ENCODE results near the gene TM9SF1.

The TM9SF1 gene

DNA sequence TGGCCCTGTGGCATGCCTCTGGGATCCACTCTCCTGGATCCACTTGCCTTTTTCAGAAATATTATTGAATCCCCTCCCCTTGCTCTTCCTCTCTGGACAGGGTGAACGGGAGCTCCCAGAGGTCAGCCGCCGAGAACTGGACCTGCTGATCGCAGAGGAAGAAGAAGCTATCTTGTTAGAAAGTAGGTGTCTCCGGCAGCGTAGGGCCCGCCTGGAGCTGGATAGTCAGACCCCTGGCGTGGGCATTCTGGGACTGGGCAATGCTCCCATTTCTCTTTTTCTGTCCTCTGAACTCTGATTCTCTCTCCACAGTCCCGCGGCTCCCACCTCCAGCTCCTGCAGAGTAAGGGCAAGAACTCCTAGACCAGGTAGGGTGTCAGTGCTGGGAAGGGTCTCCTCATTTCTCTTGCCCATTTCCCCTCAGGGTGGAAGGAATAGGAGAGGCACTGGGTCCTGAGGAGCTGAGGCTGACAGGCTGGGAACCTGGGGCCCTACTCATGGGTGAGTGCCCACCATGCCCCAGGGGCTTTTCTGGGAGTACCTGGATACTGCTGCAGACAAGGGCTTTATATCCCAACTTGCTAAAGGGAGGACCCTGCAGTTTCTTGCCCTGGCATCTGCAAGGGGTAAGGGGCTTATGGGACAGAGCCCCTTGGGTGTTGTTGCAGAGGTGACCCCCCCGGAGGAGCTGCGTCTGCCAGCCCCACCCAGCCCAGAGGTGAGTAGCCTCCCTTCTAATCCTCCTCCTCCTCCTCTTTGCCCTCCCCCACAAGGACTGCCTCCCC lies 18.0 kb downstream of the TM9SF1 start:
- no peak for DNase-seq

GRCh38 chr14:24176599-24176998 lies 18.6 kb downstream of the TM9SF1 start:
- no peak for DNase-seq

DNA sequence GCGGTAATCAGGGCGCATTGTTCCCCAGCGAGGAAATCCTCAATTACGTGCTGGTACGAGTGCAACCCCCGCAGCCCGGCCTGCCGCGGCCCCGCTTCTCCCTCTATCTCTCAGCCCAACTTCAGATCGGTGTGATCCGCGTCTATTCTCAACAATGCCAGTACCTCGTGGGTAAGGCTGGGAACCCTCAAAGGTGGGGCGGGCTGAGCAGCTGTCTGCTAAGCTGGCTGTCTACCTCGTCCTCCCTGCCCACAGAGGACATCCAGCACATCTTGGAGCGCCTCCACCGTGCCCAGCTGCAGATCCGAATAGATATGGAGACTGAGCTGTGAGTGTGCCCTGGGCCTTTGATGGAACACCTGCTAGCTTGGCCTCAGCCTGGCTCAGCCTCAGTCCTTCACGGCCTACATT lies 22.4 kb downstream of the TM9SF1 start:
- DNase-seq, result no peak

GRCh38 chr14:24172261-24172860 lies 22.9 kb downstream of the TM9SF1 start:
- no peak for DNase-seq

DNA sequence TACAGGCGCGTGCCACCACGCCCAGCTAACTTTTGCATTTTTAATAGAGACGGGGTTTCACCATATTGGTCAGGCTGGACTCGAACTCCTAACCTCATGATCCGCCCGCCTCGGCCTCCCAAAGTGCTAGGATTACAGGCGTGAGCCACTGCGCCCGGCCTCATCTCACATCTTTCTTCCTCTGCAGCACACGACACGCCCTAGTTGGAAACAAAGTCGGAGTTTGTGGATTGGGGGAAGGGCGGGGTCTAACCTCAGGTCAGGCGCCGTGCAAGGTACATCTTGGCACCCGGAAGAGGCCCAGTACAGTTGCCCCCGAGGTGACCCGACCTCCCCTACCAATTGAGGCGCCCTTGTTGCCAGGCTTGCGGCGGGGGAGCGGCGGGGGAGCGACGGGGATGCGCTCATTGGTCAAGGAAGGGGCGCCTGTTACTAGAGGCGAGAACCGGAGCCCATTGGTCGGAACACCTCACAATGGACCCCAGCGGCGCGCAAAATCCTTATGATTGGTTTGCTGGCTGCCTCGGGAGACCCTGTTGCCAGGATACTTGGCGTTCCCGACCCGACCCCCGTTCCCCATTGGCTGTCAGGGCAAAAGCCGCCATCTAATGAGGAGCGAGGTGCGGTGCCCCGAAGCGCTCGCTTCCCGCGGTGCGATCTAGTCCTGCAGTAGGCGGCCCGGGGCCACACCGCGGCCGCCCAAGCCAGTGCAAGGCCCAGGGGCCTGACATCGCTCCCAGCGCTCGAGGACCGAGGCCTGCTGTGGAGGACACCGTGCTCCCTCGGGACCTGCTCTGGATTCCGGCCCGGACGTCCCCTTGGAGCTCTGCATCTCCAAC lies 23.6 kb downstream of the TM9SF1 start, which contains the start of gene REC8:
Gene REC8, plus strand, starts transcription at position 659 of the 839 bp plus-strand sequence. CDS start 473 bp downstream, outside the sequence.
- peak; percentile 28 to 70 (median 52) for DNase-seq

DNA sequence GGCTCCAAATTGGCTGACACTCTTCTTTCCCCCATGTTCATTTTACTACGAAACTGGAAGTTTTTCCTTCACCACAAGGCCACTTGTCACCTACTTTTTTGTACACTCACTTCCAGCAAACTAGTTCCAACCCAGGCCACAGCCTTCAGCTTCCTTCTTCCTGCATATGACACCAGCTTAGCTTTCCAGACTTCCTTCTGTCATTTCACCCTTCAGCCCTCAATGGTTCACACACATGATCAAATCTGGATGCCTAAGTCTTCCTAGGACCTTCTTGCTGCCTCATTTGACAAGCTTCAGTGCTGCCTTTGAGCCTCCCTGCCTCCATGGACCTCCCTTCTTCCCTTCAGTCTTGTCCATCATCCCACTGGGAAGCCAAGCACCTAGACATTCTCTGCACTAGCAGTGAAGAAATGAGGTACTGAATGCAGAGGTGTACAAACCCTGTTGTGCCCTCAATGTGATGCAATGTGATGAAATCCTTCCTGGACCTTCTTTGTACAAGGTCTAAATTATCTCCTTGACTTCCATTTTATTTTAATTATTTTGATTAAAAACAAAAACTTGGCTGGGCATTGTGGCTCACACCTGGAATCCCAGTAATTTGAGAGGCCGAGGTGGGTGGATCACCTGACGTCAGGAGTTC lies 27.6 kb downstream of the TM9SF1 start:
- DNase-seq, result no peak

DNA sequence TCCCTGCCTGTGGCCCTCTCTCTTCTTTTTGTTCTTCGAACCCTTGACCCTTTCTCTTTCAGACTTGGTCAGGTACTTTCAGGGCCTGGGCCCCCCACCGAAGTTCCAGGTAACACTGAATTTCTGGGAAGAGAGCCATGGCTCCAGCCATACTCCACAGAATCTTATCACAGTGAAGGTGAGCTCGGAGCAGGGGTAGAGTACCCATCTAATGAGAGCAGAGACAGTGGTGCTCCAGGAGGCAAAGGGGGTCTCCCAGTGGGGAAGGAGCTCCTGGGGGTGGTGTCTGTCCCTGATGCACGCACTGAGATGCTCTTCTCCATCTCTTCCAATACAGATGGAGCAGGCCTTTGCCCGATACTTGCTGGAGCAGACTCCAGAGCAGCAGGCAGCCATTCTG lies 29.5 kb downstream of the TM9SF1 start:
- no peak for DNase-seq

DNA sequence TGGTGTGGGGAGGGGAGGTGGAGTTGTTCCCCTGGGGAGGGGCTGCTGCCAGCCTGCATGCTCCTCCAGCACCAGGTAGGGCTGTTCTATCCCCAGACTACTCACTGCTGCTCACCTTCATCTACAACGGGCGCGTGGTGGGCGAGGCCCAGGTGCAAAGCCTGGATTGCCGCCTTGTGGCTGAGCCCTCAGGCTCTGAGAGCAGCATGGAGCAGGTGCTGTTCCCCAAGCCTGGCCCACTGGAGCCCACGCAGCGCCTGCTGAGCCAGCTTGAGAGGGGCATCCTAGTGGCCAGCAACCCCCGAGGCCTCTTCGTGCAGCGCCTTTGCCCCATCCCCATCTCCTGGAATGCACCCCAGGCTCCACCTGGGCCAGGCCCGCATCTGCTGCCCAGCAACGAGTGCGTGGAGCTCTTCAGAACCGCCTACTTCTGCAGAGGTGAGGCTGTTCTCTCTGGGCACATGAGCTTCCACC lies 30.7 kb downstream of the TM9SF1 start:
- DNase-seq, result no peak

GRCh38 chr14:24162093-24162492 lies 33.1 kb downstream of the TM9SF1 start:
- no peak for DNase-seq

GRCh38 chr14:24160850-24161804 lies 34.1 kb downstream of the TM9SF1 start, which contains the start of gene IRF9:
Gene IRF9 (plus strand): TSS chr14:24161265. CDS start chr14:24162145, 880 bp downstream.
- peak; percentile 93 to 99 (median 95) for DNase-seq

- no peak for DNase-seq
Observed at GRCh38 chr14:24160499-24160849, 34.8 kb downstream of the TM9SF1 start.

DNA sequence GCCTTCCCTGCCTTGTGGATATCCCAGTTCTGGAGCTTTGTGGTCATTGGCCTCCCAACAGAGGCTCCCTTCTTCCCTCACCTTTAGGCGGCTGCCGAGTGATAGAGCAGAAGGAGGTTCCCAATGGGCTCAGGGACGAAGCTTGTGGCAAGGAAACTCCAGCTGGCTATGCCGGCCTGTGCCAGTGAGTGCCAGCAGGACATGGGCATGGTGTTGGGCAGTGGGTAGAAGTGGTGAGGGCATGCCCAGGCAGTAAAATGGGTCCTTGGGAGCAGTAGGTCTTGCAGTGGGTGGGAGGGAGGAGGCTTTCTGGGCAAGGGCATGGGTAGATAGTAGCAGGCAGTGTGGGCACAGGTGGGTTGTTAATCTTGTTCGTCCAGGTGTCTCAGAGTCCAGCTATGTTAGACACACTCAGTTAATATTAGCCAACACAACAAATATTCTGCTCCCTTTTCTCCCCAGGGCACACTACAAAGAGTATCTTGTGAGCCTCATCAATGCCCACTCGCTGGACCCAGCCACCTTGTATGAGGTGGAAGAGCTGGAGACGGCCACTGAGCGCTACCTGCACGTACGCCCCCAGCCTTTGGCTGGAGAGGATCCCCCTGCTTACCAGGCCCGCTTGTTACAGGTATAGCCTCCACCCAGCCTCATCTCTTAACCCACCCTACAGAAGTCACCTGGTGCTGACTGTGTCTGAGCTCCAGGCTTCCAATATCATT lies 35.3 kb downstream of the TM9SF1 start:
- no peak for DNase-seq

- DNase-seq, result no peak
Observed at GRCh38 chr14:24157331-24157730, 37.9 kb downstream of the TM9SF1 start.

GRCh38 chr14:24156840-24157239 lies 38.4 kb downstream of the TM9SF1 start:
- DNase-seq, result no peak

- DNase-seq, result no peak
Observed at GRCh38 chr14:24155100-24155499, 40.1 kb downstream of the TM9SF1 start.

DNA sequence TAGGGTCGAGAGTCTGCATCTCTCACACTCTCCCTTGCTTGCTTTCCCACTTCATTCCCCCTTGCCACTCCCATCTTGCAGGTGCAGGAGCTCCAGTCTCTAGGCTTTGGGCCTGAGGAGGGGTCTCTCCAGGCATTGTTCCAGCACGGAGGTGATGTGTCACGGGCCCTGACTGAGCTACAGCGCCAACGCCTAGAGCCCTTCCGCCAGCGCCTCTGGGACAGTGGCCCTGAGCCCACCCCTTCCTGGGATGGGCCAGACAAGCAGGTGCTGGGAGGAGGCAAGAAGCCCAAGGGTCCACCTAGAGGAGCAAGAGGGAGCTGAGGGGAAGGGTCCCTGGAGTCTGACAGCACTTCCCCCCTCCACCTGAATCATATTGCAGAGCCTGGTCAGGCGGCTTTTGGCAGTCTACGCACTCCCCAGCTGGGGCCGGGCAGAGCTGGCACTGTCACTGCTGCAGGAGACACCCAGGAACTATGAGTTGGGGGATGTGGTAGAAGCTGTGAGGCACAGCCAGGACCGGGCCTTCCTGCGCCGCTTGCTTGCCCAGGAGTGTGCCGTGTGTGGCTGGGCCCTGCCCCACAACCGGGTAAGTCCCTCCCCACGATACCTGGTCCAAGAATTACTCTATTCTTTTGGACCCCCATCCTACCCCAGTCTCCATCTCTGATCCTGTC lies 43.7 kb downstream of the TM9SF1 start:
- no peak for DNase-seq

DNA sequence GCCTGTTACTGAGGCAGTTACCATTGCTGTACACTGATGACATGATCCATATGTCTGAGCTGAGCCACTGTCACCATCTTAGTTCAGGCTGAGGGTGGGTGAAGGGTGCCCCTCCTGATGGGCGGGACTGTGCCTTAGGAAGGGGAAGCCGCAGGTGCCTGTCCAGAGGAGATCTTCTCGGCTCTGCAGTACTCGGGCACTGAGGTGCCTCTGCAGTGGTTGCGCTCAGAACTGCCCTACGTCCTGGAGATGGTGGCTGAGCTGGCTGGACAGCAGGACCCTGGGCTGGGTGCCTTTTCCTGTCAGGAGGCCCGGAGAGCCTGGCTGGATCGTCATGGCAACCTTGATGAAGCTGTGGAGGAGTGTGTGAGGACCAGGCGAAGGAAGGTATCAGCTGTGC lies 44.2 kb downstream of the TM9SF1 start:
- DNase-seq, result no peak

DNA sequence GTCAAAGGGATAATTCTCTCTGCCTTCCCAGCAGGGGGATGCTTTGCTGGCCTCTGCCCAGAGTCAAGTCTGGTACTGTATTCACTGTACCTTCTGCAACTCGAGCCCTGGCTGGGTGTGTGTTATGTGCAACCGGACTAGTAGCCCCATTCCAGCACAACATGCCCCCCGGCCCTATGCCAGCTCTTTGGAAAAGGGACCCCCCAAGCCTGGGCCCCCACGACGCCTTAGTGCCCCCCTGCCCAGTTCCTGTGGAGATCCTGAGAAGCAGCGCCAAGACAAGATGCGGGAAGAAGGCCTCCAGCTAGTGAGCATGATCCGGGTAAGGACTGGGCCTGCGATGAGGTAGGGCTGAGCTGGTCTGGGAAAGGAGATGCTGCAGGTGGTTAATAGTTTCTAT lies 44.7 kb downstream of the TM9SF1 start:
- DNase-seq, result no peak

- no peak for DNase-seq
Observed at GRCh38 chr14:24150061-24150460, 45.2 kb downstream of the TM9SF1 start.

DNA sequence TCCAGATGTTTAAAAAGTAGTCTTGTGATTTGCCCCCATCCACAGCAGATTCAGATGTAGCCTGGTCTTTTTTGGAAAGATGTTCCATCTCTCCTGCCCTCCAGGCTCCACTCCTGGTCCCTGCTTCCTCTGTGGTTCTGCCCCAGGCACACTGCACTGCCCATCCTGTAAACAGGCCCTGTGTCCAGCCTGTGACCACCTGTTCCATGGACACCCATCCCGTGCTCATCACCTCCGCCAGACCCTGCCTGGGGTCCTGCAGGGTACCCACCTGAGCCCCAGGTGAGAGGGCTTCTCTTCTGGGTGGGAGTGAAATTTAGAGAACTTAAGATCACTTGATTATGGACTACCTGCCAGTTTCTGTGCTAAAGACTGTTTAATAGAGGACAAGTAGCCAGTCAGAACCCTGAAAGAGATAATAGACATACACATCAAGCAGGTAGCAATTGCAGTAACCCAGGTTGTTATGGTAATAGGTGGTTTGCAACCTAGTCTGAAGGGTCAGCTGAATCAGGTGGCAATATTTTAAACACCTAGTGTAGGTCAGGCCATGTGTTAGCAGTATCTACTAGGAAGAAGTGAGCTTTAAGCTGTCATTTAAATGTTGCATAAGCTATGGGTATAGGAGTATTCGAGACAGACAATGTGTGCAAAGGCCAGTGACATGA lies 45.8 kb downstream of the TM9SF1 start:
- DNase-seq, result no peak

Measured in activated CD4-positive, CD25-positive, alpha-beta regulatory T cell (primary cell).